HG03139 (cell line): ENCODE results near the gene DBT.
"Not testable (repeated sequence)": the region's sequence is repeated elsewhere in the genome, so short reads cannot be mapped to it uniquely, and the experiment has no call there.

Experiments used
- ATAC-seq: cut with Tn5 transposase; IDR thresholded peaks from one replicate; pipeline ENCODE4 v1.9.1; 2021; ENCODE audit not compliant: unreplicated experiment

The DBT gene

DNA sequence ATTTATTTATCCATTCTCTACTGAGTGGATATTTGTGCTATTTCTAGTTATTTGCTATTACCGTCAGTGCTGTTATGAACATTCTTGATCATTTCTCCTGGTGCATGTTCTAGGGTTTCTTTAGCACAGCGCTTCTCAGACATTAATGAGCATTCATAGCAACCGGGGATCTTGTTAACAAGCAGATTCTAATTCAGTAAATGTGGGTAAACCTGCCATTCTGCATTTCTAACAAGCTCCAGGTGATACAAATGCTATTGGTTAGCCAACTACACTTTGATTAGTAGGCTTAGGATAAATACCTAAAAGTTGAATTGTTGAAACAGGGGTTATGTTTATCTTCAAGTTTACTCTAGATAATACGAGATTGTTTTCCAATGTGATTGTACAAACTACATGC is 3.3 kb upstream of the DBT start:
- ATAC-seq: no peak

DNA sequence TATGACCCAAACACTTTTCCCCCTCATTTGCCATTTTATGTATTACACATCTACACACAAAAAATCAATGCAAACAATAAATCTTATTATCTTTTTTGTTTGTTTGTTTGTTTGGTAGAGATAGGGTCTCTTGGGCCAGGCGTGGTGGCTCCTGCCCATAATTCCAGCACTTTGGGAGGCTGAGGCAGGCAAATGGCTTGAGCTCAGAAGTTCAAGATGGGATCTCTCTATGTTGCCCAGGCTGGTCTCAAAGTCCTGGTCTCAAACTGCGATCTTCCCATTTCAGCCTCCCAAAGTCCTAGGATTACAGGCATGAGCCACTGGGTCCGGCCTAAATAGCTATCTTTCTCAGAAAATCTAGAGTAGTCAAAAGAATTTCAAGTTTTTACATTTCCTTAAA is 1.2 kb upstream of the DBT start:
- no peak for ATAC-seq

DNA sequence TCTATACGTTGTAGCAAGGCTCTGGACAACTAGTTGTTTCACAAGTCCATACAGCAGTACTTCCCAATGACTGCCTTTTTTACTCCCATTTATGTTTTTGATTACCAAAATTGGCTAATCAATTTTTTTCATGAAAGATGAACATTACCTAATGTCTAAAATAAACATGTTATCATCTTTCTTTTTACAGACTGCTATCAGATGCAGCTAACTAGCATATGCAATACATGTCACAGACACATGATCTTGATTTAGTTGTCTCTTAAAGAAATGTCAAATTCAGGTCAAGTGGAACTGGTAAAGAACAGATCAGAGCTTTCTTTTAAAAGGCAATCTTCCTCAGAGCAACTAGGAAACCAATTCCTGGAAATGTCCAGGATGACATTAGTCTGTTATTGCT is 630 bp upstream of the DBT start:
- ATAC-seq: no peak

DNA sequence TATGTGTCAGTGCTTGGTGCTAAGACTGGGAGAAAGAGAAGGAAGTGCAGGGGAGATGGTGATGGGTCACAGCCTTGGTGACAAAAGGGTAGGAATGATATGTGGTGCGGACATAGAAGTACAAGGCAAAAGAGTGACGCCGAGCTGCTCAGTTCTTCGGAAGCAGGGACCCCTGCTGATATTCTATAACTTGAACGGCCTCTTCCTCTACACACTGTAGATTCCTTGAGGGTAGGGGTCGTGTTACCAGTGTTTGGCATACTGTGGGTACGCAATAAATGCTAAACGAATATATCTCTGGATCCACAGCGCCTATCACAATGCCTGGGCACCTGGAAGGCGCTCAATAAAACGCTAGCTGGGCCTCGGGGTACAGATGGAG is 488 bp downstream of the DBT start:
- ATAC-seq: no peak

DNA sequence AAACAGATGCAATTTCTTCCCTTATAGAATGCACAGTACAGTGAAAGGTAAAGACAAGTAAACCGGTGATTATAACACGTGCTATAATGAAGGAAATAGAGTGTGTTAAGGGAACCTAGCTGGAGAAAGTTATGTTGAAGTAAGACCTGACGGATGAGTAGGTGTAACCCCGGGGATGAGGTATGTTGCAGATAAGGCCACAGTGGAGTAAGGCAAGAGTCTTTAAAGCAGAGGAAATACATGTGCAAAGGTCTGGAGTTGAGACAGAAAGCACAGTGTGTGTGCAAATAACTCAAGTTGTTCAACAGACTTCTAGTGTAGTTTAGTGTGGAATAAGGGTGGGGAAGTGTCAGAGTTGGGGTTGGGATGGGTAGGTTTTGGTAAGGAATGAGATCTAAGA is 2.9 kb downstream of the DBT start:
- no peak for ATAC-seq

DNA sequence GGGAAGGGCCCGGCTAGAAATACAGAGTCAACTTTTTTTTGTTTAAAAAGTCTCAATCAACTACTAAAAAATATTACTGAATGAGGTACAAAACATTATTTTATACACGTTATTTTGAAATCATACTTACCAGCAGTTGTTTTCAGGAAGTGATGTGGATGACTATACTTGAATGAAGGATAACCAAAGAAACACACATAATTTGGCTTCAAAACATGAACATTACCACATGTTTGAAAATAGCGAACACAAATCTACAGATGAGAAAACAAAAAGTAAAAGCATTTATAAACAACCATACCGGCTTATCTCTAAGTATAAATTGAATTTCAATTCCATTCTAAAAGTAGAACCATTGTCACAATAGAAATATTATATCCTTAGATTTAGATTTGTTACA is 9.0 kb downstream of the DBT start:
- no peak for ATAC-seq

DNA sequence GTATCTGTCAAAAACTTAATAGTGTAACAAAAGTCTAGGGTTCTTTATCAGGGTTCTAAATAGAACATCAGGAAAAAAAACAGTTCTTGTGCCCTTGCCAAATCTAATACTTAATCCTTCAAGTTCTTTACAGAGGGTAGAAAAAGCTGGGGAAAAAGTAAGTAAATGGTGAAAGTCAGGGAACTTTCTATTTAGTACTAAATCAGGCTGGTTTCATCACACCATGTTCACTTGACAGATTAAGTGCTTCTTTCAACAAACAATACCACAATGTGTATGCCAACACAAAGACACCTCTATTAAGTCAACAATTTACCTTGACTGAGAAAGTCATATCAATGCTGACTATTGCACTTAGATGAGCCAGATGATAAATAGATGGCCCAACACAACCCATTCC is 9.7 kb downstream of the DBT start:
- ATAC-seq: no peak

DNA sequence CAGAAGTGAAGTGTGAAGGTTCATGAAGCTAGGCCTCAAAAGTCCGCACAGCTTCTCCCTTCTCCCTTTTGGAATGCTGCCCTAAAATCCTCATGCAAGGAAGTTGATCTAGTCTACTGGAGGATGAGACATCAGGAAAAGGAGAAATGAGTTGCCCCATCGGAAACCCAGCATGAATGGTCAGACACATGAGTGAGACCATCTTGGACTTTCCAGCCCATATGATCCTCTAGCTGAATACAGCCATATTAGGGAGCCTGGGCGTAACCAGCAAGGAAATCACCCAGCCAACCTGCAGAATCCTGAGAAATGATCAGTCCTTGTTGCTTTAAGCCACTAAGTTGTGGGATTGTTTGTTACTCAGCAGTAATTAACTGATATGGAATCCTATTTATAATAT is 12.5 kb downstream of the DBT start:
- ATAC-seq: no peak

DNA sequence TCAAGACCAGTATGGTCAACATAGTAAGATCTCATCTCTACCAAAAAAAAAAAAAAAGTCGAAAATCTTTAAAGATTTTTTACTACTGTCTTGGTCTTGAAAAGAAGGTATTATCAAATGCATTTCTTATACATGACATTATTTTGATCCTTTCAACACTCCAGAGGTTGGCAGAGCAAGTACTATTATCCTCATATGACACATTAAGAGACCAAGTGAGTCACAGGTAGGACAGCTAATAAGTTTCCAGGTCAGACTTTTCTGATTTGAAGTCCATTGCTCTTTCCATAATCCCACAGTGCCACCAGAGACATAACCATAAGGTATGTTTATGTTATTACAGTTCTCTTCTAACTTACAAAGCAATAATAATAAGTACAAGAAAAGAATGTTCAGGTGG is 15.2 kb downstream of the DBT start:
- ATAC-seq: no peak

DNA sequence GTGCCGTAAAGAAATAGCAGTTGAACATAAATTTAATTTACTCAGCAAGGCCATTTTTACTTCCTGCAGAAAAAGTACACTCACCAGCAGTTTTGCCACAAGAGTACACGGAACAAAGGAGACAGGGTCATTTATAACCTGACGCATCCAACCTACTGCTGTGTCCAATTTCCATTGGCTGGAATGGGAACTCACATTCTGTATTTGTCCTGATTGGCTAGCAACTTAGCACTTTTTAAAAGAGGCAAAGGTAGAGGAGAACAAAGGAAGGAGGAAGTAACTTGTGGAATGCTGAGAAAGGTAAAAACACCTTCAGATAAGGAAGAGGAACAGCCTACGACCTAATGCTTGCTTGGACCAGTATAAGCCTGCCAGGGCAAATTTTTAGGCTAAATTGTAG is 16.1 kb downstream of the DBT start:
- not testable (repeated sequence) for ATAC-seq

DNA sequence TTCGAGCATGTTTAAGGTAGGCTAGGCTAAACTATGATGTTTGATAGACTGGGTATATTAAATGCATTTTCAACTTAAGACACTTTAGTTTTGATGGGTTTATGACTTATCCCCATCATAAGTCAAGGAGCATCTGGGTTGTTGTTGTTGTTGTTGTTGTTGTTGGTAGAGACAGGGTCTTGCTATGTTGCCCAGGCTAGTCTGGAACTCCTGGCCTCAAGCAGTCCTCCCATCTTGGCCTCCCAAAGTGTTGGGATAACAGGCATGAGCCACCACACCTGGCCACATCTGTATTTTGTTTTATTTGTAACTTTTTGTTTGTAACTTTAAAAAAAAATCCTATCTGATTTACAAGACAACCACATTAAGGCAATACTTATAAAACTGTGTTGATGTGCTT is 17.5 kb downstream of the DBT start:
- ATAC-seq: no peak

DNA sequence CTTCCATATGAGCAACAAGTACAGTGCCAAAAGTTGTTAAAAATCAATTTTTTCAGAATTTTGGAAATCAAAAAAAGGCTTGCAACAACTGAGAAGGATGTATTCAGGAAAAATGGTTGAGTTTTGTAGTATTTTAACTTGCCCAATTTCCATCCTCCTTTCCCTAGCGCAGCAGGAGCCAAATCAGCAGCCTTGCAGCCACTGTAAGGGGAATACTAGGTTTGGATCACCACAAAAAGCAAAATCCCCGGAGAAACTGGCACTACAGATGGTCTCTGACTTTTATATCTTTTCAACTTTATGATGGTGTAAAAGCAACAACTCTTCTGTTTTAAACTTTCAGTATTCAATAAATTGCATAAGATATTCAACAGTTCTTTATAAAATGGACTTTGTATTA is 17.9 kb downstream of the DBT start:
- ATAC-seq: no peak

DNA sequence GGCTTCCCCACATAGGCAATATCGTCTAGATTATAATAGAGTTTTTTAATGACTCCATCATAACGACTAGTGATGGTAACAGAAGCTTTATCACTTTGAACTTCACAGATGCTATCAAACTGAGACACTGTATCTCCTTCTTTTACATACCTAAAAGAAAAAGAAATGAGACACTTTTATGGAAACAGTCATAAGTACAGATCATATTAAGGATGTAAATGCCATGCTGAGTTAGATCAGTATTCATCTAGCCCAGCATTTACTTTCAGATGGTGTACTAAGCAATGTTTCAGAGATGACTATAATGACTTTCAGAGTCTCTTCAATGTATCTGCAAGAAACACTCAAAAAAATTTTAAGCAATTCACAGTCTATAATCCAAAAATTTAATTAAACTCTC is 18.9 kb downstream of the DBT start:
- ATAC-seq: no peak

DNA sequence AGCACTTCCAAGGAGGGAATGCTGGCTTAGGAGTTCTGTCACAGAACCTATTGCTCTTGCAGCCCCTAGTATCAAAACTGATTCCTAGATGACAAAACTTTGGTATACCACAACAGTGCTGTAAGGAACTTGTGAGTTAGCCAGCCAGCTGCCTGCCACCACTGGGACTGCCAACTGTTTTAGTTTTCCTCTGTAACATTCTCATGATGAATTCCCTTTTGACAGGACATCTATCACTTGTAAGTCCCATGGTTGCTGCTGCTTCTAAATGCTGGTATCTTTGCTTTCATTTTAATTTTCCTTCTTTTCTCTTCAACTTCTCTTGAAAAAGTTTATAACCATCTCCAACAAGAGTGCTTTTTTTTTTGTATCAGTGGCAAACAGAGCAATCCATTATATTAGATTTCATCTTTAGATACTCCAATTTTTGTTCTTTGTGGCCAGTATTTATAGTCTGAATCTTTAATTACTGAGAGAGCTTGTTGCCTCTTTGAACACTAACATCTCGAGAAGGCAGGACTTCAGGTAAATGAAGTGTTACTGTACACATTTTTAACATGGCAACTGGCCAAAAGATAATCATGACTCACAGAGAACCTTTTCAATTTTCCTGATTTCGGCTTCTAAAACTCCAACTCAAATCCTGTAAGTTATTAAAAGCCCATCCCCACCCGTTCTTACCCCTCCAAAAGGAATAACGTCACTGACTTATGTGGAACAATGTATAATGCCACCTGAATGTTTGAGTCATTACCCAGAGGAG is 19.8 kb downstream of the DBT start:
- ATAC-seq: no peak

DNA sequence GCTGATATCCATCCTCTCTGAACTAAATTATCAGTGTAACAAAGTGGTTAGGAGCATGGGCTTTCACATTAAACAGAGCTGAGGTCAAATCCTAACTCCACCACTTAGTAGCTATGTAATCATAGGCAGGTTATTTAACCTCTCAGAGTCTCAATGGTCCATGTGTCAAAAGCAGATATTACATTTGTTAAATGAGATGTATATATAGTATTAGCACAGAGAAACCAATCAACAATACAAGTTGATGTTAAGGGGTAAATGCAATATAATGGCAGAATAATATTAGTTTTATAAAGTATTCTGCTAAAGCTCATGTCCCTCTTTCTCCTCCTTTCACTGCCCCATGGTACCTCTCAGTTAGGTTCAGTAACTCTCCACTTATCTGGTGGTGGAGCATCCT is 27.2 kb downstream of the DBT start:
- ATAC-seq: no peak

DNA sequence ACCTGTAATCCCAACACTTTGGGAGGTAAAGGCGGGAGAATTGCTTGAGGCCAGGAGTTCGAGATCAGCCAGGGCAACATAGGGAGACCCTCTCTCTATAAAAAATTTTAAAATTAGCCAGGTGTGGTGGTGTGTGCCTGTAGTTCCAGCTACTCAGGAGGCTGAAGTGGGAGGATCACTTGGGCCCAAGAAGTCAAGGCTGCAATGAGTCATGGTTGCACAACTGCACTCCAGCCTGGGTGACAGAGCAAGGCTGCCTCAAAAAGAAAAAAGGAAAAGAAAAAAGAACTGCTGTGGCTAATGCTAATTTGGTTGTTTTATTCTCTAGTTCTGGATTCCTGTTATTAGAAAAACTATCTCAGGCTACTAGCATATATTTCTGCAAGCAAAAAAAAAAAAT is 29.8 kb downstream of the DBT start:
- ATAC-seq: no peak

DNA sequence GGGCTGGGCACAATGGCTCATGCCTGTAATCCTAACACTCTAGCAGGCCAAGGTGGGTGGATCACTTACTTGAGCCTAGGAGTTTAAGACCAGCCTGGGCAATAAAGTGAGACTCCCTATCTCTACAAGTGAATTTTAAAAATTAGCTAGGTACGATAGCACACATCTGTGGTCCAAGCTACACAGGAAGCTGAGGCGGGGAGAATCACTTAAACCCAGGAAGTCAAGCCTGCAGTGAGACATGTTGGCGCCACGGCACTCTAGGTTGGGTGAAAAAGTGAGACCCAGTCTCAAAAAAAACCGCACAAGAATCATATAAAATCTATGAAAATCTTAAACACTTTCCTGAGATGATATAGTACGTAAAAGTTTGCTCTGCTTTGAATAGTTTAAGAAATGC is 30.2 kb downstream of the DBT start:
- ATAC-seq: no peak

DNA sequence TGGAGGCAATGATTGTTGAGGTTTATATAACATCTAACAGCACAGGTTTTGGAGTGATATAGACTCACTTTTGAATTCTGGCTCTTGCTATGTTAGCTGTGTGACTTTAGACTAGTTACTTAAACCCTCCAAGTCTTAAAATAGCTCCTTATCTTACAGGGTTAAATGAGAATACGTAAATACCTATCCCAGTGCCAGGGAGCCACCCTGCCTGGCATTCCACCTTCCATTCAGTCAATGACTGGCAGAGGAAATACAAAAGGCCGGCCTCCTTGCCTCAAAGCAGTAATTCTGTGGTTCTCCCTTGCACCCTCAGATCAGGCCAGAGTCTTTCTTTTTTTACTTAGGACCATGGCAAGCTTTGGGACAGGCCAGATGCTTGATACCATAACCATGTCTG is 31.8 kb downstream of the DBT start:
- no peak for ATAC-seq

DNA sequence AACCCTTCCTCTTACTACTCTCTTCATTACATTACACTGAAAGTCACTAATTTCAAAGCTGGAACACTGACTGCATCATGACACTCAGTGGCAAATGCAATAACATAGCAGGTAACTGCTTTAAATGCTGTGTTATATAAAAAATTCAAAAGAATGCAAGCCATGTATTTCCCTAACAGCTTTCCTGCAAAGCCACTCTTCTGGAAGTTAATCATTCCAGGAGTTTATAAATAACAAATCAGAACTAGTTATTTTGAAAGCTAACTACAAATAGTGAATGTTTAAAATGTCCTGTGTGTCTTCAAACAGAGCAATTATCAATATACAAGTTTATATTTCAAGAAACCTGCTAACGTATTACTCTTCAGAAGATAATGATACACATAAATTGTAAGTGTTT is 34.5 kb downstream of the DBT start:
- ATAC-seq: no peak

DNA sequence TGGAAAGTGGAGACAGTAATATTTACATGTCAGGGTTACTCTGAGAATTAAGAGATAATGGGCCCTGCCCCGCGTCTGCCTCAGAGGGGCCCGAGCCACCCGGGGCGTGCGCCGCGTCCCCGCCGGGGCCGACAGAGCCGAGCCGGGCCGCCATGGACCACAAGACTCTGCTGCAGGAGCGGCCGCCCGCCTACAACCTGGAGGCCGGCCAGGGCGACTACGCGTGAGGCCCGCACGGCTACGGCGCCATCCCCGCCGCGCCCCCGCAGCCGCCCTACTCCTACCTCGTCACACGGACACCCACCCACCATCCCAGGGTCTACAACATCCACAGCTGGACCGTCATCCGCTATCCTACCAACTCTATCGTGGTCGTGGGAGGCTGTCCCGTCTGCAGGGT is 36.5 kb downstream of the DBT start:
- no peak for ATAC-seq

DNA sequence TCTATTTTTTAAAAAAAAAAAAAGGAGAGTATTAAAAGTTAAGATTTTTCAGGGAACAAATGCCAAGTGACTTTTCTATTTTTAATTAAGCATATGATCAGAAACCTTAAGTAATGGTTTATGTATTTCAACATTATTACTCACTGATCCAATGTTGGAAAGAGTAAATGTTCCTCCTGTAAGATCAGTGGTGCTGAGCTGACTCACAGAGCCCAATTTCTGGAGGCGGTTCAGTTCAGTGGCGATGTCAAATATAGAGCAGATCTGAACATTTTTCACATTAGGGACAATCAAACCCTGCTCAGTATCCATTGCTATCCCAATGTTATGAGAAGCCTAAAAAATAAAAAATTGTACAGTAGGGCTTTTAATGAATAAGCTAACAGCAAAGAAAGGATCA is 43.3 kb downstream of the DBT start:
- ATAC-seq: no peak

DNA sequence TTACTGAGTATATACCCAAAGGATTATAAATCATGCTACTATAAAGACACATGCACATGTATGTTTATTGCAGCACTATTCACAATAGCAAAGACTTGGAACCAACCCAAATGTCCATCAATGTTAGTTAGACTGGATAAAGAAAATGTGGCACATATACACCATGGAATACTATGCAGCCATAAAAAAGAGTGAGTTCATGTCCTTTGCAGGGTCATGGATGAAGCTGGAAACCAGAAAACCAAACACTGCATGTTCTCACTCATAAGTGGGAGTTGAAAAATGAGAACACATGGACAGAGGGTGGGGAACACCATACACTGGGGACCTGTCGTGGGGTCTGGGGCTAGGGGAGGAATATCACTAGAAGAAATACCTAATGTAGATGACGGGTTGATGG is 44.0 kb downstream of the DBT start:
- ATAC-seq: not testable (repeated sequence)

DNA sequence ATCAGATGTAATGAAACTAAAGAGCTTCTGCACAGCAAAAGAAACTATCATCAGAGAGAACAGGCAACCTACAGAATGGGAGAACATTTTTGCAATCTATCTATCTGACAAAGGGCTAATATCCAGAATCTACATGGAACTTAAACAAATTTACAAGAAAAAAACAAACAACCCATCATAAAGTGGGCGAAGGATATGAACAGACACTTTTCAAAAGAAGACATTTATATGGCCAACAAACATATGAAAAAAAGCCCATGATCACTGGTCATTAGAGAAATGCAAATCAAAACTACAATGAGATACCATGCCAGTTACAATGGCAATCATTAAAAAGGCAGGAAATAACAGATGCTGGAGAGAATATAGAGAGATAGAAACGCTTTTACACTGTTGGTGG is 44.5 kb downstream of the DBT start:
- not testable (repeated sequence) for ATAC-seq

DNA sequence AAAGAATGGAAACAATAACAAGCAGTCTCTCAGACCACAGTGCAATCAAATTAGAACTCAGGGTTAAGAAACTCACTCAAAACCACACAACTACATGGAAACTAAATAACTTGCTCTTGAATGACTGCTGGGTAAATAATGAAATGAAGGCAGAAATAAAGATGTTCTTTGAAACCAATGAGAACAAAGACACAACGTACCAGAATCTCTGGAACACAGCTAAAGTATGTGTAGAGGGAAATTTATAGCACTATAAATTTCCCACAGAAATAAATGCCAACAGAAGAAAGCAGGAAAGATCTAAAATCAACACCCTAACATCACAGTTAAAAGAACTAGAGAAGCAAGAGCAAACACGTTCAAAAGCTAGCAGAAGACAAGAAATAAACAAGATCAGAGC is 46.9 kb downstream of the DBT start:
- not testable (repeated sequence) for ATAC-seq
